Muscle of leg (tissue), 11 donors: ENCODE data around the gene PRCD. TPM values are rescaled to one million over a fixed set of nuclear protein-coding genes. Genes with fewer than 3 reads are reported as not detected.
"Not testable (repeated sequence)": the region's sequence is repeated elsewhere in the genome, so short reads cannot be mapped to it uniquely, and the experiment has no call there.

Experiments
- DNase-seq: peaks from one replicate; pipeline ENCODE4 v3.0.0; 2013
- H3K27ac ChIP-seq: one replicate; pipeline ENCODE4 v1.5.1; 2013; ENCODE audit warnings: mild to moderate bottlenecking, low read length, control low read depth
- H3K27me3 ChIP-seq: one replicate; pipeline ENCODE4 v1.6.1; 2013; ENCODE audit warnings: low read length; ENCODE audit not compliant: control insufficient read depth, insufficient read depth
- H3K36me3 ChIP-seq: one replicate; pipeline ENCODE4 v1.6.1; 2013; ENCODE audit warnings: low read length; ENCODE audit not compliant: control insufficient read depth, insufficient read depth
- H3K4me1 ChIP-seq: one replicate; pipeline ENCODE4 v1.6.1; 2013; ENCODE audit warnings: low read length; ENCODE audit not compliant: control insufficient read depth, insufficient read depth
- H3K4me3 ChIP-seq: one replicate; pipeline ENCODE4 v1.5.1; 2013; ENCODE audit warnings: low read length, control low read depth
- H3K9me3 ChIP-seq: replicated peaks from 2 replicates; pipeline ENCODE4 v1.6.1; 2013; ENCODE audit warnings: low read depth, low read length; ENCODE audit not compliant: control insufficient read depth
- WGBS: methylation state at CpG from one replicate; pipeline ENCODE4 v1.1.5; 2013; ENCODE audit warnings: missing lambda C conversion rate; ENCODE audit not compliant: insufficient coverage; 5-methylcytosine and 5-hydroxymethylcytosine counted together
- polyA plus RNA-seq, 8 donors: library from polyadenylated mRNA; unstranded; fragments of 120-200 nt; gene quantifications; one replicate each; pipeline versions ENCODE4 v1.2.1 to v1.2.3, GENCODE V29; 2013; ENCODE audit warnings: inconsistent platforms in 1 of 8, low replicate concordance in 1 of 8; ENCODE audit not compliant: insufficient read length in 8 of 8, insufficient read depth in 1 of 8
- total RNA-seq: library from RNA; stranded (reverse); fragments of 120-200 nt; gene quantifications from one replicate; pipeline ENCODE4 v1.2.4, GENCODE V29; 2013

The PRCD gene
- total and polyA plus RNA-seq, 9 donors = 2.2 to 6.5 (median 3.9) TPM

DNA sequence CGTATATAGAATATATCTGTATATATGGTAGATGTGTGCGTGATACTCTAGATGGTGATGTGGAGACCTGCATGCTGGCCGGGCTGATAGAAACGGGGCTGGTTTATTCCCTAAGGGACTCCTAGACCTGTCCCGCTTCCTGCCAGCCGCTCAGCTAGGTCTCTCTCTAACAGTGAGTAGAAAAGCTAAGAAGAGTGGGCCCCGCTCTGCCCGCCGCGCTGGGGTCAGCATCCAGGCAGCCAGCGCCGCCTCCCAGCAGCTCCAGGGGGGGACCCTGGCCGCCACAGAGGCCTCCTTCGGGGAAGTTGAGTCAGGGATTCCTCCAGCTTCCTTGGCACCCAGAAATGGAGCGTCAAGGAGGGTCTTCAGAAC lies 11.7 kb upstream of the PRCD start:
- Histone ChIP-seq H3K4me1 (peaks cover 74% of the 10 kb centered on the region), H3K9me3 (no peaks in the 10 kb centered on the region), H3K36me3 (no peaks in the 10 kb centered on the region), H3K27me3 (peaks cover 4% of the 10 kb centered on the region), H3K4me3 (no peak overlapping the region), H3K27ac (peak overlapping the region; percentile 96)
- WGBS = 53% methylated on average over 11 of the region's 15 CpGs
- no peak for DNase-seq

DNA sequence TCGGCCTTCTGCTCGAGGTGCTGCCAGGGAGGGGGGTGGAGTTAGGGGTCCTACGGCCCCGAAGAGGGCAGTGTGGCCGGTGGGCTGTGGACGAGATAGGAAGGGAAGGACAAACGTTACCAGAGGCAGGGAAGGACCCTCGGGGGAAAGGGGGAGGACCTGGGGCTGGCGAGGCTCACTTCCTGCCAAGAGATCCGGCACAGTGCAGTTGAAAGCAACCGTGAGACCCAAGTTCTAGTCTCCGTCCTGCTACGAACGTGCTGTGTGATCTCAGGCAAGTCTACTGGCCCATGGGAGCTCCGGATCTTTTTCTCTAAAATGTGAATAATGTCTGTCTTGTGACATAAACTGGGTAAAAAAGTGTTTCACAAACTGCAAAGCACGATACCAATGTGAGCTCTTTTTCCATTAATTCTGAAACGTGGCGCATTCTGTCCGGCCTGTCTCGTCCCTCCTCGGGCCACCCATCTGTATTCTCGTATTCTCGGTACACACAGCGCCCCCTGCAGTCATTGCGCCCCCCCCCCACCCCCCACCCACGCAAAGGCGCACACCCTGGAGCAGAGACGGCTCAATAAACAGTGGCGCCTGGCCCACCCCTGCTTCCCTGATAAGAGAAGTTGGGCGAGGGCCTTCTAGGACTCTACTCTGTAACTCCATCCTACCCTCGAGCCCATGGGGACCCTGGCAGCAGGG lies 11.2 kb upstream of the PRCD start:
- Histone ChIP-seq H3K4me1 (peaks cover 72% of the 10 kb centered on the region), H3K27me3 (peaks cover 2% of the 10 kb centered on the region), H3K9me3 (no peaks in the 10 kb centered on the region), H3K27ac (peak overlapping the region; percentile 96), H3K36me3 (no peaks in the 10 kb centered on the region), H3K4me3 (no peak overlapping the region)
- peak; percentile 65 for DNase-seq
- WGBS = 60% methylated on average over 17 of the region's 31 CpGs

DNA sequence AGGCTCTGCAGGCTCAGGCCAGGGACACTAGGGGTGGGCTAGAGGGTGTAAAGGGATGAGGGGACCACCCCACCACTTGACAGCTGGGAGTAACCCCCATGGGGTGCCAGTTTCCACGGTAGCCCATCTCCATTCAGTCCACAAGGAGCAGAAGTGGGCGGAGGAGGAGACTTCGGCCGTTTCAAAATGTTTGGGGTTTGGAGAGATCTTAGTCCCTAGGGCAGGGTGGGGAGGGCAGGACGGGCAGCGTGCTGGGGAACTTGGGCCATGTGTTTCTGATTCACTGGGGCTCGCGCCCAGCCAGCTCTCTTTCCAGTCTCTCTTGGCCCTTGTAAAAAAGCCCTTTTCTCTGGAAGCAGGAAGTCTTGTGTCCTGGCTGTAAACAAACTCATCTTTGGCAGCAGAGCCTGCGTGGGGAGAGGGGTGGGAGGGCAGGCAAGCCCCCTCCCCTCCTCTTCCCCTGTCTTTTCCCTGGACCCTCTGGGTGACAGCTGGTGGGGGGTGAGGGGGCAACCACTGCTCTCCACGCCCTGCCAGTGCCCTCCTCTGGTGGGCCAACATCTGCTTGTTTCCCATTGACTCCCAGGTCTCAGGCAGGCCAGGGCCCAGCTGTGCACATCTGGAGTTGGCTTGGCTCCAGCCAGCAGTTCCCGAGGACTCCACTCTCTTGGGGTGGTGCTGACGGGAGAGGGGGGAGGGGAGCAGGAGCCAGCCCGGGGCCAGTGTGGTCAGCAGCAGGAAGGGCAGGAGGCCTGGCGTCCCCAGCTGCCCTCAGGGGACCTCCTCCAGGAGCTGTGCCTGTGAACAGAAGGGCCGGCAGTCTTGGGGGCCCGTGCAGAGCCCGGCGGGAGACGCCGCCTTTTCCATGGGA lies 10.4 kb upstream of the PRCD start:
- no peaks in the 10 kb centered on the region for H3K9me3 ChIP-seq
- peak overlapping the region; percentile 96 for H3K27ac ChIP-seq
- 5% methylated on average over 17 of the region's 20 CpGs for WGBS
- DNase-seq = peak; percentile 96
- no peaks in the 10 kb centered on the region for H3K36me3 ChIP-seq
- H3K27me3 ChIP-seq = peaks cover 2% of the 10 kb centered on the region
- H3K4me1 ChIP-seq = peaks cover 72% of the 10 kb centered on the region
- H3K4me3 ChIP-seq = no peak overlapping the region

DNA sequence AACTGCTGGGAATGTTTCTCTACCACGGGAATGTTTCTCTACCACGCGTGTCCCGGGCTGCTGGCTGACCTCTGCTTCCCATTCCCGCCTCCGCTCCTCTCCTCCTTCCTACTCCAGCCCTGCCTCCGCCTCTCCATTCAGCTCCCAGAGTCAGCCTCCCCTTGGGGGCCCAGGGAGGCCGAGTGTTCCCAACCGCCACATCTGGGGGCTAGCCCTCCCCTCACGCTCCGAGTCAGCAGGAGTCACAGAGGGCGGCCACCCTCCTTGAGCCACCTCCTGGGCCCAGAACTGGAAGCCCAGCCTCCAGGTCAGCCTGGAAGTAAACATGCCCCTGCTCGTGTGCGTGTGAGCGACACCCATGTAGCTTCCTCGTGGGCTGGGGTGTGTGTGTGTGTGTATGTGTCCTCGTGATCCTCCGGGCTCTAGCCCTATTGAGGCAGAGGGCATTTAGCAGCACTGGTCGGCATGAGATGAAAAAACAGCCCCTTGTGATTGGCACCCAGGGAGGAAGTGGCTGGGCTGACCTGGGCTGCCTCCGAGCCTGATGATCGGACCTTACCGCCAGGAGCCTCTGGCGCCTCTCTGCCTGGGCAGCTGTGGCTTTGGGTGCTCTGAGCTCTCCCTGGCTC lies 9.6 kb upstream of the PRCD start:
- Histone ChIP-seq H3K27me3 (peaks cover 2% of the 10 kb centered on the region), H3K27ac (peak overlapping the region; percentile 96), H3K4me3 (no peak overlapping the region), H3K4me1 (peaks cover 72% of the 10 kb centered on the region), H3K9me3 (no peaks in the 10 kb centered on the region), H3K36me3 (no peaks in the 10 kb centered on the region)
- peak; percentile 95 for DNase-seq
- WGBS = 19% methylated on average over 15 of the region's 23 CpGs

DNA sequence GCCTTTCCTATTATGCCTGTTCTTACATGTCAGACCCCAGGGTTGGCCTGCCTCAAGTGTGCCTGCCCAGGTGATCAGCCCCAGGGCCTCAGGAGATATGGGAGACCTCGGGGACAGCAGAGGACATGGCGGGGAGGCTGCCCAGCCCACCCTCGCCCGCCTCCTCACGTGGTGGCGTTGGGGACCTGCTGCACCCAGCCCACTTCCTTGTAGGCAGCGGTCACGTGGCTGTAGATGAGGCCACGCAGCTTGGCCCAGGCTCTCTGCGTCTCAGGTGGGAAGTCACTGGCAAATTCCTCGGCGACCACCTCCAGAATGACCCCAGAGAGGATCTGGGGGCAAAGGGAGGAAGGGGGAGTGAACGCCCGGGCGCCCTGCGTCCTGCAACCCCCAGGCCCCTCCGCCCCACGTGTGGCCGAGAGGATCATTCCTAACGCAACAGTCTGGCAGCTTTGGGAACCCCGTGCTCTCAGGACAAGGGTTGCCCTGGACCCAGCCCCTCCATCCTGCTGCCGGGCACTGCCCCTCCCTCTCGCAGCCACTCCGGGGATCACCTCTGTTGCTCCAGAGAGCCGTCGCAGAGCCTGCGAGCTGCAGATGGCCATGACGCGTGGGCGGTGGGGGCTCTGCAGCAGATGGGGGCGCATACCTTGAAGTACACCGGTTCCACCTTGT lies 8.9 kb upstream of the PRCD start:
- Histone ChIP-seq H3K27me3 (peaks cover 3% of the 10 kb centered on the region), H3K4me3 (no peak overlapping the region), H3K4me1 (peaks cover 74% of the 10 kb centered on the region), H3K36me3 (peaks cover 2% of the 10 kb centered on the region), H3K27ac (peak overlapping the region; percentile 96), H3K9me3 (no peaks in the 10 kb centered on the region)
- WGBS = 57% methylated on average over 25 of the region's 32 CpGs
- no peak for DNase-seq

DNA sequence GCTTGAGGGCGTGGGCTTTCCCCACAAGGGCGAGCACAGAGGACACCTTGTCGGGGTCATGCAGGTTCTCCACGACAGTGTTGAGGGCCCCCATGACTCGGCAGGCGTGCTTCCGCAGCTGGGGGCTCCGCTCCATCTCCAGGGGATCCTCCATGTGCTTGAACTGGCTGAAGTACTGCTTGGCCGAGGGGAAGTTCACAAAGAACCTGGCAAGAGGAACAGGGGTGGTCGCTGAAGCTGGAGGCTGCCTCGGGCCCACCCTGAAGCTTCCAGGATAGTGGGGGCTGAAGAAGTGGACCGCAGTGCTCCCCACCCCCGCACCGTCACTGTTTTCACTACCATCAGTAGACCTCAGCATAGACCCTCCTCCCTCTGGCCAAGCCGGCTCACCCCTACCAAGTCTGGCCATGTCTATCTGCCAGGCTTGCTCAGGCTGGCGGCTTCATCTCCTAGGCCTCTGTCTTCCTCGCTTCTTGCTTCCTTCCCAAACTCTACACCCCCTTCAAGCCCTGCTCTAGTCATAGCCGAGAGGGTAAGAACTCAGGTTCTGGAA lies 8.3 kb upstream of the PRCD start:
- H3K36me3 ChIP-seq = peaks cover 2% of the 10 kb centered on the region
- H3K27me3 ChIP-seq = peaks cover 8% of the 10 kb centered on the region
- no peaks in the 10 kb centered on the region for H3K9me3 ChIP-seq
- peak overlapping the region; percentile 96 for H3K27ac ChIP-seq
- peaks cover 80% of the 10 kb centered on the region for H3K4me1 ChIP-seq
- H3K4me3 ChIP-seq = no peak overlapping the region
- 48% methylated on average over 14 of the region's 18 CpGs for WGBS
- DNase-seq = no peak

DNA sequence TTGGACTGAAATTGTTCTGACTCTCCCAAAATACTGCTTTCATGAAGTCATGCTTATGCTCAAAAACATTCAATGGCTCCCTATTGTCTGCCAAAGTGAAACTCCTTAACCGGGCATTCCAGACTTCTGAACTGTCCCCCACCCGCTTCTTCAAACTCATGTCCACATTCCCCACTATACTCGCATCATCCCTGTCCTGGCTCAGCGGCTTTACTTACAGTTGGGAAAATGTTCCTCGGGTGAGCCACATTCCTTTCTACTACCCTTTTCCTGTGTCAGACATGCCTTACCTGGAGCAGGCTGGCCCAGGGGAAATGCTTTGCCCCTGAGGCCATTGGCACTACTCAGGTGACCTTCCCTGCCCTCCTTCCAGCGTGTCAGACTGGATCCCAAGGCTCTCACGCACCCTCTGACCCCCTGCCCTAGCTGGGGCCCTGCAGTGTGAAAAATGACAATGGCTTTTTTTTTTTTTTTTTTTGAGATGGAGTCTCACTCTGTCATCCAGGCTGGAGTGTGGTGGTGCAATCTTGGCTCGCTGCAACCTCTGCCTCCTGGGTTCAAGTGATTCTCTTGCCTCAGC lies 7.7 kb upstream of the PRCD start:
- no peak for DNase-seq
- H3K27ac ChIP-seq = no peak overlapping the region
- H3K27me3 ChIP-seq = peaks cover 13% of the 10 kb centered on the region
- no peak overlapping the region for H3K4me3 ChIP-seq
- WGBS = 68% methylated on average over 5 of the region's 8 CpGs
- H3K9me3 ChIP-seq = no peaks in the 10 kb centered on the region
- H3K4me1 ChIP-seq = peaks cover 83% of the 10 kb centered on the region
- peaks cover 2% of the 10 kb centered on the region for H3K36me3 ChIP-seq

DNA sequence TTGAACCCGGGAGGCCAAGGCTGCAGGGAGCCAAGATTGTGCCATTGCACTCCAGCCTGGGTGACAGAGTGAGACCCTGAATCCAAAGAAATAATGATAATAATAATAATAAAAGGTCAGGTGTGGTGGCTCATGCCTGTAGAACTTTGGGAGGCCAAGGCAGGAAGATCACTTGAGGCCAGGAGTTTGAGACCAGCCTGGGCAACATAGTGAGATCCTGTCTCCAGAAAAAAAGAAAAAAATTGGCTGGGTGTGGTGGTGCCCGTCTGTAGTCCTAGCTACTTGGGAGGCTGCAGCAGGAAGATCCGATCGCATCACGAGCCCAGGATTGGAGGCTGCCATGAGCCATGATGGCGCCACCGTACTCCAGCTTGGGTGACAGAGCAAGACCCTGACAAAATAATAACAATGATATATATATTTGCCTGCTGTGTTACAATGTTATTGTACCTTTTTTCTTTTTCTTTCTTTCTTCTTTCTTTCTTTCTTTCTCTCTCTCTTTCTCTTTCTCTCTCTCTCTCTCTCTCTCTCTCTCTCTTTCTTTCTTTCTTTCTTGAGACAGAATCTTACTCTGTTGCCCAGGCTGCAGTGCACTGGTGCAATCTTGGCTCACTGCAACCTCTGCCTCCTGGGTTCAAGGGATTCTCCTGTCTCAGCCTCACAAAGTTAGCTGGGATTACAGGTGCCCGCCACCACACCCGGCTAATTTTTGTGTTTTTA lies 6.0 kb upstream of the PRCD start:
- not testable (repeated sequence) for H3K9me3 ChIP-seq, DNase-seq, H3K27ac ChIP-seq, H3K36me3 ChIP-seq, H3K4me3 ChIP-seq
- Histone ChIP-seq H3K27me3 (peaks cover 22% of the 10 kb centered on the region), H3K4me1 (peaks cover 75% of the 10 kb centered on the region)
- WGBS = 83% methylated on average over 1 of the region's 9 CpGs
